ENCODE data around the gene SOCS3.

SOCS3 gene

GRCh38 chr17:78357177-78357586, 2.7 kb downstream of the SOCS3 start:
- DNase-seq (ENCODE audit: low read depth), result no peak
- TF ChIP-seq CTCF (conservative IDR thresholded peaks at IDR 0.05; ENCODE audit: low read depth, low read length), result no peak
- H3K4me3 ChIP-seq (ENCODE audit: low read length), result peak overlapping the region; percentile 86

GRCh38 chr17:78356101-78356713, 3.7 kb downstream of the SOCS3 start:
- peak overlapping the region; percentile 14 for H3K4me3 ChIP-seq (ENCODE audit: low read length)
- DNase-seq (ENCODE audit: low read depth), result peak; percentile 71
- TF ChIP-seq CTCF (conservative IDR thresholded peaks at IDR 0.05; ENCODE audit: low read depth, low read length), result no peak

GRCh38 chr17:78355701-78356100, 4.2 kb downstream of the SOCS3 start:
- H3K4me3 ChIP-seq (ENCODE audit: low read length), result no peak overlapping the region
- TF ChIP-seq CTCF (conservative IDR thresholded peaks at IDR 0.05; ENCODE audit: low read depth, low read length), result no peak
- DNase-seq (ENCODE audit: low read depth), result no peak

- no peak for TF ChIP-seq CTCF (conservative IDR thresholded peaks at IDR 0.05; ENCODE audit: low read depth, low read length)
- H3K4me3 ChIP-seq (ENCODE audit: low read length), result no peak overlapping the region
- no peak for DNase-seq (ENCODE audit: low read depth)
Observed at GRCh38 chr17:78355045-78355641, 4.7 kb downstream of the SOCS3 start.

GRCh38 chr17:78353834-78354233, 6.0 kb downstream of the SOCS3 start:
- H3K4me3 ChIP-seq (ENCODE audit: low read length), result no peak overlapping the region
- DNase-seq (ENCODE audit: low read depth), result no peak

GRCh38 chr17:78351449-78352006, 8.3 kb downstream of the SOCS3 start:
- no peak for TF ChIP-seq CTCF (conservative IDR thresholded peaks at IDR 0.05; ENCODE audit: low read depth, low read length)
- no peak for DNase-seq (ENCODE audit: low read depth)
- no peak overlapping the region for H3K4me3 ChIP-seq (ENCODE audit: low read length)

More at GRCh38 chr17:78353834-78354233, 6.0 kb downstream of the SOCS3 start:
- TF ChIP-seq CTCF (conservative IDR thresholded peaks at IDR 0.05; ENCODE audit: low read depth, low read length), result no peak
